NT2/D1 (cell line): ENCODE data around the gene CDH3.
A peak's percentile ranks its signal among the peaks of the same experiment; 100 is the strongest.

ENCODE experiments used
- DNase-seq: peaks from one replicate; pipeline ENCODE4 v3.0.0-alpha.2; 2011; ENCODE audit warnings: low read depth, low spot score
- H3K27me3 ChIP-seq: 2 replicates; pipeline ENCODE4 v1.6.0; 2011; ENCODE audit warnings: mild to moderate bottlenecking; ENCODE audit not compliant: insufficient read length, insufficient read depth
- H3K36me3 ChIP-seq: 2 replicates; pipeline ENCODE4 v1.6.1; 2011; ENCODE audit warnings: mild to moderate bottlenecking, low read length, mixed read lengths; ENCODE audit not compliant: insufficient read depth, insufficient read length
- H3K4me1 ChIP-seq: 2 replicates; pipeline ENCODE4 v1.5.1; 2011; ENCODE audit not compliant: insufficient read depth, insufficient read length
- H3K4me3 ChIP-seq: 2 replicates; pipeline ENCODE4 v1.5.1; 2011; ENCODE audit warnings: low read depth; ENCODE audit not compliant: insufficient read length
- H3K9ac ChIP-seq: 2 replicates; pipeline ENCODE4 v1.6.0; 2011; ENCODE audit warnings: low read depth; ENCODE audit not compliant: insufficient read length
- H3K9me3 ChIP-seq: 2 replicates; pipeline ENCODE4 v1.5.1; 2011; ENCODE audit warnings: mild to moderate bottlenecking, low read length; ENCODE audit not compliant: insufficient read depth
- SUZ12 ChIP-seq: IDR thresholded peaks from 2 replicates; pipeline ENCODE4 v1.6.1; 2011; ENCODE audit not compliant: insufficient read length, insufficient read depth; ENCODE audit errors: extremely low read depth
- YY1 ChIP-seq: IDR thresholded peaks from 2 replicates; pipeline ENCODE4 v1.6.1; 2011; ENCODE audit not compliant: insufficient read length, insufficient read depth
- ZNF274 ChIP-seq: IDR thresholded peaks from 2 replicates; pipeline ENCODE4 v1.6.1; 2011; ENCODE audit warnings: mild to moderate bottlenecking, low read depth, low read length

CDH3 gene

GRCh38 chr16:68626557-68626956 is 18.6 kb upstream of the CDH3 start:
- no peak for DNase-seq
- Histone ChIP-seq H3K27me3 (no peaks in the 10 kb centered on the region), H3K36me3 (no peaks in the 10 kb centered on the region), H3K4me1 (peaks cover 2% of the 10 kb centered on the region), H3K9ac (no peak overlapping the region), H3K9me3 (peaks cover 11% of the 10 kb centered on the region), H3K4me3 (no peak overlapping the region)
- TF ChIP-seq SUZ12: no peak
- no peak for TF ChIP-seq ZNF274
- TF ChIP-seq YY1: no peak

GRCh38 chr16:68627951-68628425 is 17.1 kb upstream of the CDH3 start:
- Histone ChIP-seq H3K9ac (no peak overlapping the region), H3K36me3 (no peaks in the 10 kb centered on the region), H3K27me3 (no peaks in the 10 kb centered on the region), H3K4me3 (no peak overlapping the region), H3K4me1 (peaks cover 2% of the 10 kb centered on the region), H3K9me3 (peaks cover 5% of the 10 kb centered on the region)
- no peak for DNase-seq
- TF ChIP-seq ZNF274: no peak
- TF ChIP-seq SUZ12: no peak
- no peak for TF ChIP-seq YY1

- no peak overlapping the region for H3K9ac ChIP-seq
- no peaks in the 10 kb centered on the region for H3K27me3 ChIP-seq
- no peaks in the 10 kb centered on the region for H3K36me3 ChIP-seq
Measured at GRCh38 chr16:68629351-68629910, 15.7 kb upstream of the CDH3 start.

GRCh38 chr16:68636064-68636560 is 9.0 kb upstream of the CDH3 start:
- Histone ChIP-seq H3K27me3 (no peaks in the 10 kb centered on the region), H3K36me3 (no peaks in the 10 kb centered on the region), H3K9me3 (no peaks in the 10 kb centered on the region), H3K9ac (no peak overlapping the region), H3K4me1 (peaks cover 3% of the 10 kb centered on the region), H3K4me3 (no peak overlapping the region)
- no peak for DNase-seq
- TF ChIP-seq ZNF274: no peak
- TF ChIP-seq YY1: no peak
- no peak for TF ChIP-seq SUZ12

More at GRCh38 chr16:68629351-68629910, 15.7 kb upstream of the CDH3 start:
- Histone ChIP-seq H3K4me1 (peaks cover 2% of the 10 kb centered on the region), H3K4me3 (no peak overlapping the region), H3K9me3 (no peaks in the 10 kb centered on the region)
- DNase-seq: no peak
- no peak for TF ChIP-seq SUZ12
- no peak for TF ChIP-seq YY1
- TF ChIP-seq ZNF274: no peak

GRCh38 chr16:68636818-68637217 is 8.3 kb upstream of the CDH3 start:
- no peaks in the 10 kb centered on the region for H3K27me3 ChIP-seq
- no peak for TF ChIP-seq SUZ12
- TF ChIP-seq ZNF274: no peak
- TF ChIP-seq YY1: no peak
- no peak for DNase-seq
- no peak overlapping the region for H3K9ac ChIP-seq
- H3K9me3 ChIP-seq: no peaks in the 10 kb centered on the region
- no peaks in the 10 kb centered on the region for H3K36me3 ChIP-seq
- H3K4me1 ChIP-seq: peaks cover 7% of the 10 kb centered on the region
- H3K4me3 ChIP-seq: no peak overlapping the region

- H3K9ac ChIP-seq: no peak overlapping the region
- H3K4me3 ChIP-seq: no peak overlapping the region
- TF ChIP-seq ZNF274: no peak
- no peak for TF ChIP-seq YY1
- peaks cover 9% of the 10 kb centered on the region for H3K4me1 ChIP-seq
- DNase-seq: no peak
- H3K9me3 ChIP-seq: no peaks in the 10 kb centered on the region
- H3K27me3 ChIP-seq: peaks cover 3% of the 10 kb centered on the region
- no peaks in the 10 kb centered on the region for H3K36me3 ChIP-seq
Measured at GRCh38 chr16:68640972-68641371, 4.1 kb upstream of the CDH3 start.

- Histone ChIP-seq H3K9ac (peak overlapping the region; percentile 37), H3K9me3 (no peaks in the 10 kb centered on the region), H3K27me3 (peaks cover 3% of the 10 kb centered on the region), H3K36me3 (no peaks in the 10 kb centered on the region), H3K4me3 (peak overlapping the region; percentile 19), H3K4me1 (peaks cover 9% of the 10 kb centered on the region)
- no peak for DNase-seq
- TF ChIP-seq ZNF274 (no peak), SUZ12 (no peak), YY1 (no peak)
Measured at GRCh38 chr16:68642047-68642435, 3.1 kb upstream of the CDH3 start.
